NCI-H146 (cell line): ENCODE data around the gene SGCD.

Experiments used
- DNase-seq: peaks from one replicate; lab custom pipeline; 2025; lab: John Stamatoyannopoulos, UW

Gene SGCD

DNA sequence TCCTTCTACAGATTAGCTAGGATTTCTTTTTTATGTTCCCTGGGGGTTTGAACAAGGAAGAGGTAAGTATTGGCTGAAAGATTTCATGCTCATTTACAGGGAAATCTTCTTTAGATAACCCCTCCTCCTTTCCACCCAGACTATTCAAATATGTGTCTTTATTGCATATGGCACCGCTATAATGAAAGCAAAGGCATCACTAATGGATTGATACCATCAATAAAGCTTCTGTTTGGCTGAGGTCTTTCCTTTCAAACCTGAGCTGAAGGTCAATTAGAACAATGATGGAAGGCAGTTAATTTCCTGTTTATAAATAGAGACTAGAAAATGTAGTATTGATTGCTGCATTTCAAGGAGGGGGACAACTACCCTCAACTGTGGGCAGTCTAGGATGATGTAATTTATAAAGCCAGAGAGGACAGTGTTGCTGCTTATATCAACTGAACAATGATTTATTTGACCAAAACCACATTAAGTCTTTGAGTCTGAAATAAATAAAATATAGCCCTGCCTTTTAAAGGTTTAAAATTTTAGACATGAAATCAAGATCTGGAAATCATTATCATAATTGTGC is 132.9 kb downstream of the SGCD start:
- DNase-seq, result no peak

DNA sequence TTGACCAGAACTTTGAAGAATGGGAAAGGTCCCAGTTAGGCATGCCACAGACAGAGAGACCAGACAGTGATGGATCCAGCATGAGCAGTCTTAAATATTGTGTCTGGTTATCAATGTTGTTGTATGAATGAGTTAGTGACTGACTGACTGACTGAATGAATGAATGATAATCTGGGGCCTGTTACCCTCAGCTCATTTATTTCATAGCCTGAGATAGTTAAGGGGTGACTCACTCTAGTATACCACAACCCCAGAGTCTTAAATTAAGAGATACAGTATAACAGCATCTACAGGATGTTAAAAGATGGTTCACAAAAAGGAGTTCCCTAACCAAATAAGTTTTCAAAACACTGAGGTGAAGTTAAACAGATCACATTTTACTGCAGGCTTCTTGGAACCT is 133.5 kb downstream of the SGCD start:
- DNase-seq, result no peak

DNA sequence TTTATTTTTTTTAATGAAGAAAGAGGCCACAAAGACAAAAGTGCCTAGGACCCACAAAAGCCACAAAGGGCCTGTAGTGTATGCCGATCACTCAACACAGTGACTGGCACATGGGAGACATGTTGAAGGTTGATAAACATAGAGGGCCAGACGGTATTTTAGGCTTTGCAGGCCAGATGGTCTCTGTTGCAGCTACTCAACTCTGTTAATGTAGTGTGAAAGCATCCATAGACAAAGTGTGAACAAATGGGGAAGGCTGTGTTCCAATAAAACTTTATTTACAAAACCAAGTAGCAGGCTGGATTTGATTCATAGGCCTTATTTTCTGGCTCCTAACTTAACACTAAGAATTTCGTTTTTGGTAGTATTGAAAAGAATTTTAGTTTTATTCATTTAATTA is 139.9 kb downstream of the SGCD start:
- no peak for DNase-seq

DNA sequence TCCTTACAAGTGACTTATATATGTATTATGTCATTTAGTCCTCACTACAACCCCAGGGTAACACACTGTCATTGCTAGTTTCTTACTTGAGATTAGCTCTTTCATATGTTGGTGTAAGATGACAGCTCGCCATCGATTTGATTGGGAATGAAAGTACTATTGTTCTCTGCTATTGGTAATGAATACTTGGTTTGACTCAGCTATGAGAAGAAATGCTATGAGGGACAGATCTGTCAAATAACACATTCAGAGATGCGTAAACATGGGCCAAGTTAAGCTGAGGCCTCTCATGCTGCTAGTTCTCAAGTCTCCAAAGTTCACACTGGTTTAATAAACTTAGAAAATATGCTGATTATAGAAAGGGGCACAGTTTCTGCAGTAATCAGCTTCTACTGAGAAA is 142.7 kb downstream of the SGCD start:
- DNase-seq, result no peak

DNA sequence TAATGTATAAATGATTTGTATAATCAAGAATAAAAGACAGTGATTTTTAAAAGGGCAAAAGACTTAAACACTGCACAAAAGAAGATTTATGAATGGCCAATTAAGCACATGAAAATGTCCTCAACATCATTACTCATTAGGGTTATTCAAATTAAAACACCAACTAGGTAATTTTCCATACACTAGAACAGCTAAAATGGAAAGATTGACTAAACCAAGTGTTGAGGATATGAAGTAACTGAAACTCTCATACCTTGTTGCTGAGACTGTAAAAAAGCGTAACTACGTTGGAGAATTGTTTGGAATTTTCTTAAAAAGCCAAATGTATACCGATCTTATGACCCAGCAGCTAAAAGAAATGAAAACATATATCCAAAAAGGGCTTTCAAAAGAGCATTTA is 144.9 kb downstream of the SGCD start:
- no peak for DNase-seq

DNA sequence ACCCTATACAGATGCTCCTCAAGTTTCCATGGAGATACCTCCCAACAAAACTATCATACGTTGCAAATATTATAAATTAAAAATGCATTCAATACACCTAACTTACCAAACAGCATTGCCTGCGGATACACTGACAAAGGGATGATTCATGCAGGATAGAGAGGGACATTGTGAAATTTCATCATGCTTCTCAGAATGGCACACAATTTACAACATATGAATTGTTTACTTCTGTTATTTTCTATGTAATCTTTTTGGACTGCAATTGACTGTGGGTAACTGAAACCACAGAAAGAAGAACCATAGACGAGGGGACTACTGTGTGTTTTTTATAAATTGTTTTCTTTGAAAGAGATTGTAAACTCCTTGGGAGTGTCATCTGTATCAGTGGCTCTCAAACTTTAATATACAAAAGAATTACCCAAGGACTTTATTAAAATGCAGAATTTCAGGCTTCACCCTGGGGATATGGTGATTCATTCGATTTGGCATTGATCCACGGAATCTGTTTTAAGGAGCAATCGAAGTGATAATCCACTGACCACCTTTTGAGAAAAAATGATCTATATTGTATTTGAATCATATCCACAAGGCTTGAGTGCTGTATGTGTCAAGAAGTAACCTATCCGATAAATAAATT is 146.4 kb downstream of the SGCD start:
- no peak for DNase-seq

DNA sequence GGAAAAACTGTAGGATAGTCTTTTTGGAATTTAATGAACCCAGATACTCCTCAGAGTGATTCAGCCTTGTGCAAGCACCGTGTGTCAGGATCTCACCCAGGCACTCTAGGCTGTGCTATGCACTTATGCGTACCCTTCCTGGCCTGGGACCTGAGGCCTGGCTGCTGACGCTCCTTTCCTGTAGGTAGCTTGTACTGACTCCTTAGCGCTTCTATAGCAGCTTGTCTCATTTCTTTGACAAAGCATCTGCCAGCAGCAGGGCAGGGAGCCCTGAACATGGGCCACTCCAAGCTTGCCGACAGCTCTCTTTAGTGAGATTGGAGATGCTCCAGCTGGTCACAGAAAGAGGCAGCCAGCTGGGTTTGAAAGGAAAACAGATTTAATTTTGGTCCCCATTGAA is 147.3 kb downstream of the SGCD start:
- DNase-seq, result no peak

DNA sequence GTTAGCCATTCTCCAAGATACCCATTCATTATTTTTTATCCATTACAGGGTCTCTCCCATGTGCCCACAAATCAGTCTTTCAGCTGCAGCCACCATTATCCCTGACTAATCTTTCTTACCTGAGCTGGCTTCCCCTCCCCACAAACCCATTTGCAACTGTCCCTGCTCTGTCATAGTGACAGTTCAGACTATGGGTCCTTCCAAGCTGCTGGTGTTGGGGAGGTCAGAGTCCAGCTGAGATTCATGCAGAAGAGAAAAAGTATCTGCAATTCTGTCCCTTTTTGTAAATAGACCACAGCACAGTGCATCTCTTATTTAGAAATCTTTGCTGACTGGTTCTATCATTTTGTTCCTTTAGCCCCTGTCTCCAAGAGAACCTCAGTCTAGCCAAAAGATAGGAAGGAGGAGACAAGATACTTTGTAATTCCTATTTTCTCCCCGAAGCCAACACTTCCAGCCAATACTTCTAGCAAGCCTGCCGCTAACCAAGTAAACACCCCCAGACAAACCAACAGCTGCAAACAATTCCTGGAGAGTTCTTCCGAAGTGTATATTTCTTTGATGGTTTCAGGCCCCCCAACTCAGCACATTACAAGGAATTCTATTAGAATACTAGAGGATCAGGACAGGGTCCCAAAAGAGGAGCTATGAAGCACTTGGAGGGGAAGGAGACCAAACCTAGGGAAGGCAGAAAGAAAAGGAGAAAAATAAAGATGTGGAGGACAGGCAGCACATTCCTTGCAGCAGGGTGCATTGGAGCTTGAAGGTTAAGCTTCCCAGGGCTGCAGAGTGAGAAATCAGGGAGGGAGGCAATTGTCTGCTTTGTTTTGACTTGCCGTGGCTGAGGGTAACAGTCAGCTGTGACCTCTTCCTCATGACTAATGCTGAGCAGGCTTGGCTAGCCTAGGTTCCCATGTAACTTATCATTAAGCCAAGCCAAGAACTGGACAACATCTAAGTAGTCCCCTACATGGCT is 148.5 kb downstream of the SGCD start:
- no peak for DNase-seq

DNA sequence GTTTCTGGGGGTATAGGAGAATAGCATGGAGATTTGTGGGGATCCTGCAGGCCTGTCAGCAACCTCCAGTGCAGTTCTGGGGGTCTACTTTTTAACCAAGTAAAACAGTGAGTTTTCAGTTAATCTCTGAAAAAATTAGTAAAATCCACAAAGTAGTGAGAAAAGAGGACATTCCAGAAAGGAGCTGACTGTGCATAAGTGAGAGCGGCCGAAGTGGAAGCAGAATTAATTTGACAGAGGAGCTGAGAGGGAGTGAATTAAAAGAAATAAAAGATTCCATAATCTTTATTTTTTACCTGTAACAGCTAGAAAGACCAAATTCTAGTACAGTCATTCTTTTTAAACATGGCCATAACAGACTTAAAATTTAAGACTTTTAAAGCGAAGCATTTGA is 149.2 kb downstream of the SGCD start:
- no peak for DNase-seq

DNA sequence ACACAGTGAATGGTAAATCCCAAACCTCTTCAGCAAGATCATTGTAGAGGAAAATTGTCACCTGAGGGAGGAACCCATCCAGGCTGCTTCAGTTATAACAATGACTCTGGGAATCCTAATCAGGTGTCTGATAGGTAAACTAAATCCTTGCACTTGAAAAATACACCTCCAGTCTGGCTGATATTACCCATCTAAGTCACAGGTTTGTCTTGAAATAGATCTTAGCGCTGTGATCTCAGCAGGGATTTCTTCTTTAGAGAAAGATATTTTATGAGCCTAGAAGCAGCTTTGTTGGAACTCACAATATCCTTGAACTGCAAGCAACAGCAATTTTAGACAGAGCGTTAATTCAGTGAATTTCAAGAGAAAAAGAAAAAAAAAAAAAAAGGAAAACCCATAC is 149.7 kb downstream of the SGCD start:
- no peak for DNase-seq

DNA sequence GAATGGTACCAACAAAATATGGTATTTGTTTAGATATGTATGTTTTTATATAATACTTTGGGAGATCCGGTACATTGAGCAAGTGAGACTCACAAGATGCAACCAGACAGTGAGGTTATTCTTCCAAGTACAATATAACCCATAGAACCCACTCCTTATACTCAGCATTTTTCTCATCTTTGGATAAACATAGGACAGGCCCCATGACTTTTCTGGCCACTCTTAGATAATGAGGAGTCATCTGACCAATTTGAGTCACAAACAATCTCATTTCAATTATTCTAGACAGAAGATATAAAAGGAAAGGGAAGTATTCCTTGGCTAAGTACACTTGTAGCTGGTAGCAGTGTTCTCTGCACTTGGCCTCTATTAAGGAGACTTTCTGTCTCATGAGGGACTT is 150.2 kb downstream of the SGCD start:
- no peak for DNase-seq

DNA sequence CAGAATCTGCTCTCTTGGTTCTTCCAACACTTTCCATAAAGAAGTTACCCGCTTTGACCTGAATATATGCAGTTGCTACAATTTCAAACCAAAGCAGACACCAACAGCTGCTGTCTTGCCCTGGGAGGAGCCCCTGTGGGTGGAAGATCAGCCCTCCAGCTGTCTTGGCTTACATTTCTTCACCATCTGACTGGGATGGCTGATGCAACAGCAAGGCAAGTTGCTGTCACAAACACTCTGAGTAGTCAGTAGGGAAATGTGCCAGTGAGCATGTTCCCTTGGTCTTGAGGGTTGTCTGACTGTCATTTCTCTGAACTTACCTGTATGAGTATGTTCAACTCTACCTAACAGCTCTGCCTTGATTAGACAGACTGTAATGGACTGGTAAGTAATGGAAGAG is 152.9 kb downstream of the SGCD start:
- no peak for DNase-seq

DNA sequence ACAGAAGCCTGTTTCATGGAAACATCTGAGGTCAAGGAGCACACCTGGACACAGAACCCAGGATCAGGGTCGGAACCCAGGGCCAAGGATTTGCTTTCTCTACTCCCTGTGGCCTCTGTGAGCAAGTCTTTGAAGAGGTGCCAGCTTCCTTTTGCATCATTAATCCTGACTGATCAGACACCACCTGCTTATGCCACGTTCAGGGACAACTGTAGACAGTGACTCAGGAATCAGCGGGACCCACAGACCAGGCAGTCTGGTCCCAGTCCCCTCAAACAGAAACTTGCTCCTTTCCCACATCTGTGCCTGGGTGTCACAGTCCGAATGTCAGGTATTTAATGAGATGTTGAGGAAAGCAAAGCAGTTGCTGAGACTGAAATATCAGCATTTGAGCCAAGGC is 154.8 kb downstream of the SGCD start:
- DNase-seq, result no peak

DNA sequence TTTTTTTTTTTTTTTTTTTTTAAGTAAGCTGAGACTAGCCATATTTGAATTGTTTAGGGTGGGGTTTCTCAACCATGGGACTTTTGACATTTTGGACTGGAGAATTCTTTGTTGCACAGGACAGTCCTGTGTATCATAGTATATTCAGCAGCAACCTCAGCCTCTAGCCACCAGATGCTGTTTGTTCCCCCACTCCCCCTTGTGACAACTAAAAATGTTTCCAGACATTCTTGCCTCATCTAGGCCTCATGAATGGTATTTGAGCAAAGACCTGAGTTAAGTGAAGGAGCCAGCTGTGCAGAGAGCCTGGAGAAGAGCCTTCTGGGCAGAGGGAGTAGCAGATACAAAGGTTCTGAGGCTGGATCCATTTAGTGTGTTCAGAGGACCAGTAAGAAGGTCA is 155.9 kb downstream of the SGCD start:
- no peak for DNase-seq

DNA sequence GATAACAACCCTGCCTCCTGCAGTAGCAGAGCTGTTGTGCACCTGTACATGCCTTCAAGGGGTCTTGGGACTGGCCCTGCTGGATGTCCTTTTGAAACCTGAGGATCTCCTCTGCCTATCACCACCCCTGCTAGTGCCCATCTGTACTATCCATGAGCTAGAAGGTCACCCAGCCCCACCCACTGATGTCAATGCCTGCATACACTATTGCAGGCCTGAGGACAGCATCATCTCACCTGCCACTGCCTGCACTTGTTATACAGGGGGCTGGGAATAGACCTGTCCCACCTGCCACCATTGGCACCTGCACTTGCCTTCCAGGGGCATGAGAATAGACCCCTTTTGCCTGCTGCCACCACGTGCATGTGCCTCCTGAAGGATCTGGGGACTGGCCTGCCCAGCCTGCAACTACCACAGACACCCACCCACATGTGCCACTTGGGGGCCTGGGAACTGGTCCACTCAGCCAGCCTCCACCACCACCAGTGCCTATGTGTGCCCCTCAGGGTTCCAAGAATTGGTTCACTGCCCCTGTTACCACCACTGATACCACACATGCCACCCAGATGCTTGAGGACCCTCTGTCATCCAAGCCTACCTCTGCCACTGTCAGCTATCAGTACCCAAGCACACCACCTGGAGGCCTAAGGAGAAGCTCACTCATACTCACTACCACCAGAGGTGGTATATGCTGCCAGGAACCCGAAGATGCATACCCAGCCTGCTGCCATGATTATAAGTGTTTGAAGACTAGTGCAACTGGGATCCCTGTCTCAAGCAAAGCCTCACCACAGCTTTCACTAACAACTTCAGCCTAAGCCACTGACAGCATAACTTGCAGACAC is 159.7 kb downstream of the SGCD start:
- no peak for DNase-seq

DNA sequence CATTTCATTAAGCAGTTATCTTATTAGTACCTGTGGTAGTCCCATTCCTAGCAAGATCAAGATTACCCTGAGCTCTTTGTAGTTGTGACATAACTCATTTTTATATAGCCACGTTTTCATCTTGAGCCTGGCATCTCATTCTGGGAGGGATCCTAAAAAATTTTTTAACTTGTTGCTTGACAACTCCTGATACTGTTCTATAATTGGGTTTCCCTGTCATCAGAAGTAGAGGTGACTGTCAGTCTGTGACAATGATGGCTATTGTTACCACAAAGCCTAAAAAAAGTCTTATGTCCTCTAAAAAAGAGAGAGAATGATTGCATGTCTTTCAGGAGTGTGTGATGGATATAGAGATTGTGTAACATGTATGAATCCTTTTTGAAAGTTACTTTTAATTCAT is 164.8 kb downstream of the SGCD start:
- DNase-seq, result no peak

DNA sequence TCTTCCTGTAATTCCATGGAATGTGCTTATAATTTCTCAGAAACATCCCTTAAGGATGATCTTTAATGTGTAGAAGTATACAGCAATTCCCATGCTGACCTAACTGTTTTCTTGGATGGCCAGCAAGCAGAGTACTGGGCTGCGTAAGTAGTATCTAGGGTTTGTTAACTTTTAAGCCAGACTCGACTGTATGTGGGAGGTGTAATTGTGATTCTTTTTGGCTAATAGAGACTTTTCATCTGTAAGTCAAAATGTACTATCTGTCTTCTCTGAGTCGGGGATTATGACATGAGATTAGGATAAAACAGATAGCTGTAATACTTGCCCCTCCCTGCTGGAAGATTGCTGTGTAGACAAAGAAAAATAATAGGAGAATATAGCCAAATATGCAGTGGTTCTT is 169.3 kb downstream of the SGCD start:
- DNase-seq, result no peak

DNA sequence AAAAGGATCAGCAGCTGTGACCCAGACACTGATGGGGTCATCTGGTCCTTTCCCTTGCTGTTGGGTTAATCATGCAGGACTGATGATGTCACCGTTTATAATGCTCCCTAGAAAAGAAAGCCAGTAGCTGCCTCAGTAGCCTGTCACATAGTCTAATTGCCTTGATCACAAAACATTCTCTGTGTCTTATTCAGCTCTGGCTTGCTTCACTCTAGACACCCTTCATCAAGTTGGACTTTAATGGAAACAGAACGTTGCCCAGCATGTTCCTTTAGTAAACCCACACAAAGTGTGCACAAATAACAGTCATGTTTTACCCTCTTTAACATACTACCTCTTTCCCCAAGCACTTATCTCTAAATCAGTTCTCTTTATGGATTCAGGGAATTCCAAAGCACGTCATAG is 170.8 kb downstream of the SGCD start:
- no peak for DNase-seq

DNA sequence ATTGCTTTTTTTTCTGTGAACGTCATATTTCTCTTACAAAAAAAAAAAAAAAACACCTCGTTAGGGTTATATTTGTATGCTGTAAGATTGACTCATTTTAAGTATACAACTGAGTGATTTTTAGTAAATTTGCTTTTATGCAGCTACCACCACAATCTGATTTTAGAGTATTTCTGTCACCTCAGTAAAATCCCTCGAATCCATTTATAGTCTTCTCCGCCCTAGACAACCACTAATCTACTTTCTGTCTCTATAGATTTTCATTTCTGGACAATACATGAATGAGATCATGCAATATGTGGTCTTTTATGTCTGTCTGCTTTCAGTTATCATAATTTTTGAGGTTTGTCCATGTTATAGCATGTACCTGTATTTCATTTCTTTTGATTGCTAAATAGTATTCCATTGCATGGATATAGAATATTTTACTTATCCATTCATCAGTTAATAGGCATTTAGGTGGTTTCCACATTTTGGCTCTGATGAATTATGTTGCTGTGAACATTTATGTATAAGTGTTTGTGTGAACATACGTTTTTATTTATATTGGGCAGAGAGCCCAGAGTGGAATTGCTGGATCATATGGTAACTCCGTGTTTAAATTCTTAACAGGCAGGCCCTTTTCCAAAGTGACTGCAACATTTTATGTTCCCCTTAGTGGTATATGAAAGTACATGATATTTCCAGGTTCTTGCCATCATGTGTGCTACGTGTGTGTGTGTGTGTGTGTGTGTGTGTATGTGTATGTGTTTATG is 171.4 kb downstream of the SGCD start:
- DNase-seq, result no peak

DNA sequence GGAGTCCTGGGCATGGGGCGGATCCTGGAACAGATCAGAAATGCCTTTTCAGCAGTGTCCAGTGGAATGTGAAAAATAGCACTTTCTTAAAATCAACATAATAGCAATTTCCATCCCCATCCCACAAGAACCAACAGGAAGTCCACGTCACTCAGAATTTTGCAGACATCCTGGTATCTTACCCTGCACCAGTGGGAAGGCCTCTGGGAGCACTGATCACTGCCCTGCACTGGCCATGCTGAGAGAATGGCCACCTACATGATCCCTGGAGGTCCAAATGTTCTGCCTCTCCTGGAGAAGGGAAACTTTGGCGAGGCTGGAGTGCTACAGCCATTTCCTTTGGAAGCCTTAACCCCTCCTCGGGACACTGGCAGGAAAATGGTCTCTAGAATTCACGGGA is 173.8 kb downstream of the SGCD start:
- DNase-seq, result no peak

DNA sequence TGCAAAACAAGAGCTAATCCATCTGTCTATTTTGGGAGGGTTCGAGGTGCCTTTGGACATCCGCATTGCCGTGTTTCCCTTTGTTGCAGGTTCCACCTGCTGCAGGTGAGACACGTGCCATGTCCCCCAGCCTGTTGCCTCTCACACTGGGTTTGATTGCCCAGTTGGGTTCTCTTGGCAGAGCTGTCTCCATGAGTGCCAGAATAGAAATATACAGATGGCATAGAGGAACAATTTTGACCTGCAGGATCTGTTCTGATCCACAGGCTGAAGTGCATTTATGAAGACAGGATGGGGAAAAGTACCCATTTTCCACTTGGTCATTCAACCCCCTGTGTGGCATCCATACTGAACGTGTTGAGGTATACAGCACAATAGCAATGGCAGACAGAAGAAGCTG is 178.1 kb downstream of the SGCD start:
- peak; percentile 12 for DNase-seq
